GM12801 (cell line): ENCODE data around the gene SH3RF3.

Experiments
- TF ChIP-seq, protein P1 (sequence below): IDR thresholded peaks from one replicate; pipeline ENCODE4 v1.5.1; 2011; ENCODE audit warnings: control low read depth; ENCODE audit not compliant: insufficient read length; ENCODE audit errors: extremely low read depth

The SH3RF3 gene

DNA sequence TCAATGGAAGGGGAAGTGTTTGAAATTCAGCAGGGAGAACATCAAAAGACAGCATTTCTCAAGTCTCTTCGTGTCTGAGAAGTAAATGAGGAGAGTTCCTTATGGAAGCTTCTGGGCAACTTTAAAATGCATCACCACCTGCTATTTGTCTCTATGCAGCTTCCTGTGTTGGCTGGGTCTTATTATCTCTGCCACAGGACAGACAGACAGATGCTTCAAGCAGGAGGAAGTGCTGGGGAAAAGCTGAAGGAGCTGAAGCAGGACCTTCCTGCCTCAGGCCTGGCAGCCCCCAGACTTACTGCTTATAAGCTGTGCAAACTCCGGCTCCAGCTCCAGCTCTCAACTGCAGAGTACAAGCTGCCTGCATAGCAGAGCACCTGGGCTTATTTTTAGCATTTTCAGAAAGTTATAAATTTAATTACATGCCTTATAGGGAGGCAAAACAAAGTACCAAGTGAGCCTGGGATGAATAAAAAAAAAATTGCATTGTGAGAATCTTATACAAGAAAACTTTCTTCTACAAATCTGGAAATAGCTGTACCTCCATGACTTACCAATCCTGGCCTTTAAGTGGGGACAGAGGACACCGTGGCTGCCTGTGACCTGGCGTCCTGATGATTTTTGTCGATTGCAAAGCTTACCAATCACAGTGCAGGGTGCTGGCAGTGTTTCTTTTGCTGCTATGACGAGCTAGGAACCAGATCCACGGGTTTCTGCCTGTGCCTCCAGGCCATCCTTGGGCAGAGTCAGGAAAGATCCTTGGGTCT is 278.5 kb downstream of the SH3RF3 start:
- TF ChIP-seq, protein P1, sequence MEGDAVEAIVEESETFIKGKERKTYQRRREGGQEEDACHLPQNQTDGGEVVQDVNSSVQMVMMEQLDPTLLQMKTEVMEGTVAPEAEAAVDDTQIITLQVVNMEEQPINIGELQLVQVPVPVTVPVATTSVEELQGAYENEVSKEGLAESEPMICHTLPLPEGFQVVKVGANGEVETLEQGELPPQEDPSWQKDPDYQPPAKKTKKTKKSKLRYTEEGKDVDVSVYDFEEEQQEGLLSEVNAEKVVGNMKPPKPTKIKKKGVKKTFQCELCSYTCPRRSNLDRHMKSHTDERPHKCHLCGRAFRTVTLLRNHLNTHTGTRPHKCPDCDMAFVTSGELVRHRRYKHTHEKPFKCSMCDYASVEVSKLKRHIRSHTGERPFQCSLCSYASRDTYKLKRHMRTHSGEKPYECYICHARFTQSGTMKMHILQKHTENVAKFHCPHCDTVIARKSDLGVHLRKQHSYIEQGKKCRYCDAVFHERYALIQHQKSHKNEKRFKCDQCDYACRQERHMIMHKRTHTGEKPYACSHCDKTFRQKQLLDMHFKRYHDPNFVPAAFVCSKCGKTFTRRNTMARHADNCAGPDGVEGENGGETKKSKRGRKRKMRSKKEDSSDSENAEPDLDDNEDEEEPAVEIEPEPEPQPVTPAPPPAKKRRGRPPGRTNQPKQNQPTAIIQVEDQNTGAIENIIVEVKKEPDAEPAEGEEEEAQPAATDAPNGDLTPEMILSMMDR = no peak

DNA sequence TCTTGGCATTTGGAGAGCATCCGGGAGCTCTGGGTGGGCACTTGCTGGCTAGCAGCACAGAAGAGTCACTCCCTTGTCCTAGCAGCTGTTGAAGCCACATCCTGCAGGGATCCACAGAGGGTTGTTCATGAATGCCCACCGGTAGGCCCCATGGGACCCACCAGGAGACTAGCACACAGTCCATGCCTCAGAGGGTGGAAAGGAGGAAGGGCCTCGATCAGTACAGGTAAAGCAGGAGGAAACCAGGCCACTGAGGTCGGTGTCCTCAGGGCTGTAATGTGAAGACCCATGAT is 279.0 kb downstream of the SH3RF3 start:
- TF ChIP-seq, protein P1 = no peak

DNA sequence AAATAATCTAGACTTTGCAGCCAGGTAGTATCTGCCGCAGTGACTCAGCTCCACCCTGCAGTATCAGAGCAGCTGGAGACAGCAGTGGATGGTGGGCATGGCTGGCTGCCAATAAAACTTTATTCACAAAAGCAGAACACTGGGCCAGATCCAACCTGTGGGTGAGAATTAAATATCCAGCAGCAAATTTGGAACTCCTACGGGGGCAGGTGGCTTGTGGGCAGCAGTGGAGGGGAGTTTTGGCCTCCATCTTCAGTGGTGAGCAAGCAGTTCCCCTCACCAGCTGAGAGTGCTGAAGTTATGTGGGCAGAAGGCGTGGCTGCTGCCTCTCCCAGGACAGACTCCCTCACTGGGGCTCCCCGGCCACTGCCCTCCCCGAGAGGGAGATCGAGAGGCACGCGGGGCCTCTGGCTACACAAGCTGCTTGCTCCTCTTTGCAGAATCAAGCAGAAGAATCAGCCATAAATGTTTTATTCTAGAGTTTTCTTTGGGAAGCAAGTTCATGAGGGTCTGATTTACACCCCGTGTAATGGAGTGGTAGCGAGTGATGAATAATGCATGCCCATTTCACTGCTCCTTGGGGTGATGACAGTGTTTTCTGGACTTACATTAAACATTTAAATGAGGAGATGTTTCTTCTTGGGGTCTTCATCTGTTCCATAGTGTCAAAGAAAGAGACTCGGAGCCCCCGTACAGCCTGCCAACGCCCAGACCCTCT is 280.5 kb downstream of the SH3RF3 start:
- TF ChIP-seq, protein P1 = no peak

DNA sequence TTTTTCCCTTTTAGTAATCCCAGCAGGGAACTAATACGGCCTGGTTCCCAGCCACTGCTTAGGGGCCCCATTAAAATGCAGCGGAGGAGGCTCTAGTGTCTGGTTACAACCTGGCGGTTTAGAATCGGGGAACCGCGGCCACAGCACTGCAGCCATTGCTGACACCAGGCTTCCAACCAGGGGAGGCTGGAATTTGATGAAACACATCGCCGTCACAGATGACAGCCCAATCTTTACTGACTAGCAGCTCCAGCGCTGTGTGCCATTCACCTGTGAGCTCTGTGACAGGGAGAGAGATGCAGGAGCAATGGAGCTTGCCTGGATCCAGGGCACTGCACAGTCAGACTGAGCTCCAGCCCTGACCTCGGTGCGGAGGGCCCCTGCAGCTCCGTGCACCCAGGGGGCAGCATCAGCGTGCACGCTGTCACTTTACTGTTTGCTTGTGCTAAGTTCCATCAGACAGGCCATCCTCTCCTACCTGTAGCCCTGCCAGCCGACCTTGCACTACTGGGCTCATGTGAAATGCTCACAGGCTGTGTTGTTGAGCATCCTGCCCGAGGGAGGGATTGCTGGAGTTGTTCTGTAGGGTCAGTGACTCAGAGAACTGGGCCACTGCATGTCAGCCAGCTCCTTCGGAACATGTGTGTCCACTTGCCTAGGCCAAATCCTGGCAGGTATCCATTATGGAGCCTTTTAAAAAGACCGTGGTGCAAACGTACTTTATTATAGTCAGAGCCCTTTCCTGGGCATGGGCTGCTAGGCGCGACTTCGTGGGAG is 281.2 kb downstream of the SH3RF3 start:
- TF ChIP-seq, protein P1 = no peak

DNA sequence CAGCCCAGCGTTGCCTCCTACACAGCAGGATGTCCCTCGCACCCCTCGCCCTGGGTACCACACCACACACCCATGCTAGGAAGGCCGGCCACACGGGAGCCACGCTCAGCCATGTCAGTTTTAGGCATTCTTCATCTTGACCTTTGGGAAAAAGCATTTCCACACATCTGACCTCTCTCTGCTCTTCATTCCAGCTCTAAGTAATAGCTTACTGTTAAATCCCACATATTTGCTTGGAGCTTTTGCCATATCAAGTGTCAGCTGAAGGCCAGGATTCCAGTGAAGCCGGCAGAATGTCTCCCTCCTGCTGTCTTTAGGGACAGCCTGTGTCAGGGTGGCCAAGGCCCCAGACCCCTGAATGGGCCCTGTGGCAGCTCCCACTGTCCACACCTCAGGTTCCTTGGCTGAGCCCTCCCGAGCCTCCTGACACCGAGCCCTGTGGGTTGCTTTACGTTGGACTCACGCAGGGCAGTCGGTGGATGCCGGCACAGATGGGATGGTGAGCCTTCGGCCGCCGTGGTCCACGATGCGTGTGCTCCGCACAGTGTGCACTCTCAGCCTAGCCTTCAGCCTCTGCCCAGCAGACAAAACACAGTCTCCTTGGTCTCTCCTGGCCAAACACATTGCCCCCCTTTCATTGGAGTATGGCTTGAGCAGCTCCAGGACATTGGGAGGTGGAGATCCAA is 282.8 kb downstream of the SH3RF3 start:
- TF ChIP-seq, protein P1 = no peak

DNA sequence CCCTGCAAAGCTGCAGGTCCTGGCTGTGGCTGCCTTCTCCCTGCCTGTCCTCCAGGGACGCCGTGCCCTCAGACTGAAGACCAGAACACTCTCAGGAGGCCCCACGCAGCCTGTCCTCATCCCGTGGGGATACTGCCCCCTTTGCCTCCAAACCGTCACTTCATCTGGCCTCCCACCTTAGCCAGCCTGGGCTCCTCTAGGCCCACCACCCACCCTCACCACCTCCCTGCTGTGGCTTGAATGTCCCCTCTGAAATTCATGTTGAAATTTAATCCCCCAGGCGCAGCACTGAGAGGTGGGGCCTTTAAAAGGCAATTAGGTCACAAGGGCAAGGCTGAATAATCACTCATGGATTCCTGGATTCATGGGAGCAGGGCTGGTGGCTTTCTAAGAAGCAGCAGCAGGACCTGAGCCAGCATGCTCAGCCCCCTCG is 286.6 kb downstream of the SH3RF3 start:
- TF ChIP-seq, protein P1 = no peak
